Measurements from ENCODE around the gene LMAN1L. TPM values are rescaled to one million over a fixed set of nuclear protein-coding genes. Genes with fewer than 3 reads are reported as not detected.
A peak's percentile ranks its signal among the peaks of the same experiment; 100 is the strongest.

Gene LMAN1L
- polyA plus RNA-seq, 3 donors: 0.08 TPM; not detected in 2

GRCh38 chr15:74843891-74844299, 31.3 kb downstream of the LMAN1L start:
- Histone ChIP-seq H3K79me2 (ENCODE audit: insufficient read depth, low read length) (peaks cover 2% of the 10 kb centered on the region), H2AFZ (ENCODE audit: insufficient read depth, low read depth, low read length, poor library complexity, severe bottlenecking) (no peak overlapping the region), H3K27me3 (ENCODE audit: control insufficient read depth in 2 of 2, insufficient read depth in 2 of 2, low read length in 2 of 2) (no peaks in the 10 kb centered on the region), H3K36me3 (replicated peaks in 1 of 2; ENCODE audit: control insufficient read depth in 1 of 2, insufficient read depth in 2 of 2, low read length in 2 of 2) (peaks cover 47 to 52% of the 10 kb centered on the region in 2 donors), H3K4me3 (replicated peaks in 1 of 3; ENCODE audit: low read depth in 2 of 3, low read length in 3 of 3) (peak overlapping the region in 1 of 3 experiments; percentile 95), H3K9me3 (replicated peaks in 1 of 2; ENCODE audit: control insufficient read depth in 1 of 2, insufficient read depth in 1 of 2, low read length in 2 of 2) (no peaks in the 10 kb centered on the region), H3K9ac (ENCODE audit: insufficient read depth, low read length, poor library complexity, severe bottlenecking) (peak overlapping the region; percentile 78), H3K27ac (ENCODE audit: low read depth in 1 of 2, low read length in 2 of 2) (peak overlapping the region in 1 of 2 donors; percentile 44), H3K4me2 (replicated peaks; ENCODE audit: extremely low read depth, low read length, poor library complexity, severe bottlenecking) (peak overlapping the region; percentile 97), H3K4me1 (ENCODE audit: control insufficient read depth in 1 of 2, insufficient read depth in 2 of 2, low read length in 2 of 2) (peaks cover 16 to 22% of the 10 kb centered on the region in 2 donors), H4K20me1 (ENCODE audit: insufficient read depth, low read length) (peaks cover 39% of the 10 kb centered on the region)
- H3K27me3 Mint-ChIP-seq (ENCODE audit: low read depth in 3 of 3): peaks cover 0 to 3% (median 0%) of the 10 kb centered on the region in 3 donors
- peak overlapping the region in 2 of 7 donors; percentile 58 to 83 for H3K27ac Mint-ChIP-seq
- DNase-seq: no peak
- H3K4me3 Mint-ChIP-seq: no peak overlapping the region
- no peaks in the 10 kb centered on the region for H3K9me3 Mint-ChIP-seq
- TF ChIP-seq CTCF (IDR thresholded peaks at IDR 0.05): no peak
- peaks cover 44 to 62% of the 10 kb centered on the region in 2 donors for H3K36me3 Mint-ChIP-seq
- H3K4me1 Mint-ChIP-seq: peaks cover 37% of the 10 kb centered on the region
- WGBS (ENCODE audit: insufficient coverage): 30% methylated on average over 2 of the region's 12 CpGs
- intact Hi-C loops (cut with micrococcal nuclease): loop anchor here (10.0 kb wide), 1 partner anchor 61 kb away; the partner anchor contains the start of gene FAM219B (in 2 of the 2)

GRCh38 chr15:74844319-74845207, 31.9 kb downstream of the LMAN1L start:
- Histone ChIP-seq H3K4me2 (replicated peaks; ENCODE audit: extremely low read depth, low read length, poor library complexity, severe bottlenecking) (no peak overlapping the region), H3K4me3 (replicated peaks in 1 of 3; ENCODE audit: low read depth in 2 of 3, low read length in 3 of 3) (no peak overlapping the region), H3K27me3 (ENCODE audit: control insufficient read depth in 2 of 2, insufficient read depth in 2 of 2, low read length in 2 of 2) (no peaks in the 10 kb centered on the region), H3K4me1 (ENCODE audit: control insufficient read depth in 1 of 2, insufficient read depth in 2 of 2, low read length in 2 of 2) (peaks cover 16 to 22% of the 10 kb centered on the region in 2 donors), H2AFZ (ENCODE audit: insufficient read depth, low read depth, low read length, poor library complexity, severe bottlenecking) (no peak overlapping the region), H3K9ac (ENCODE audit: insufficient read depth, low read length, poor library complexity, severe bottlenecking) (no peak overlapping the region), H3K36me3 (replicated peaks in 1 of 2; ENCODE audit: control insufficient read depth in 1 of 2, insufficient read depth in 2 of 2, low read length in 2 of 2) (peaks cover 51 to 54% of the 10 kb centered on the region in 2 donors), H3K79me2 (ENCODE audit: insufficient read depth, low read length) (peaks cover 2% of the 10 kb centered on the region), H4K20me1 (ENCODE audit: insufficient read depth, low read length) (peaks cover 44% of the 10 kb centered on the region), H3K27ac (ENCODE audit: low read depth in 1 of 2, low read length in 2 of 2) (no peak overlapping the region), H3K9me3 (replicated peaks in 1 of 2; ENCODE audit: control insufficient read depth in 1 of 2, insufficient read depth in 1 of 2, low read length in 2 of 2) (no peaks in the 10 kb centered on the region)
- peaks cover 0 to 3% (median 0%) of the 10 kb centered on the region in 3 donors for H3K27me3 Mint-ChIP-seq (ENCODE audit: low read depth in 3 of 3)
- peaks cover 43 to 63% of the 10 kb centered on the region in 2 donors for H3K36me3 Mint-ChIP-seq
- H3K4me1 Mint-ChIP-seq: peaks cover 37% of the 10 kb centered on the region
- DNase-seq: no peak
- intact Hi-C loops (cut with micrococcal nuclease): loop anchor here (10.0 kb wide), 1 partner anchor 60 kb away; the partner anchor contains the start of gene FAM219B (in 2 of the 2)
- H3K4me3 Mint-ChIP-seq: no peak overlapping the region
- no peak for TF ChIP-seq CTCF (IDR thresholded peaks at IDR 0.05)
- 76% methylated on average over 6 of the region's 12 CpGs for WGBS (ENCODE audit: insufficient coverage)
- H3K9me3 Mint-ChIP-seq: no peaks in the 10 kb centered on the region
- H3K27ac Mint-ChIP-seq: peak overlapping the region in 5 of 7 donors; percentile 22 to 68 (median 57)

All from CD14-positive monocyte (primary cell).